HFFc6 (cell line): ENCODE measurements around the gene FRS3. TPM values are rescaled to one million over a fixed set of nuclear protein-coding genes. Genes with fewer than 3 reads are reported as not detected.

Experiments used
- DNase-seq: peaks from one replicate; pipeline ENCODE4 v3.0.0-alpha.2; 2018
- H3K27ac Mint-ChIP-seq: 2 replicates; pipeline ENCODE4 v1.8.0; 2020; ENCODE audit warnings: mild to moderate bottlenecking, mixed read lengths
- H3K27me3 Mint-ChIP-seq: 2 replicates; pipeline ENCODE4 v1.8.0; 2021; ENCODE audit warnings: mild to moderate bottlenecking, moderate library complexity, mixed read lengths; ENCODE audit not compliant: insufficient read depth
- H3K36me3 Mint-ChIP-seq: 2 replicates; pipeline ENCODE4 v1.8.0; 2021; ENCODE audit warnings: low read depth, mixed read lengths
- H3K4me1 Mint-ChIP-seq: 2 replicates; pipeline ENCODE4 v1.8.0; 2020; ENCODE audit warnings: low read depth, mixed read lengths
- H3K4me3 Mint-ChIP-seq: 2 replicates; pipeline ENCODE4 v1.8.0; 2020; ENCODE audit warnings: mild to moderate bottlenecking, moderate library complexity, mixed read lengths
- H3K9me3 Mint-ChIP-seq: 2 replicates; pipeline ENCODE4 v1.8.0; 2020; ENCODE audit warnings: mild to moderate bottlenecking, mixed read lengths
- total RNA-seq, 6 experiments: library from RNA; stranded (reverse); fragmentation: NEBNext Ultra II Directional; extraction: Animal tissue kit (Norgen Biotek cat#: 25700); gene quantifications; 2 replicates in 1 of 6; 3 replicates in 5 of 6; pipeline ENCODE4 v1.2.3, GENCODE V29; 2021
- TF ChIP-seq, protein P1 (sequence below): fragments of 200-600 bp; sonication (generic); IDR thresholded peaks from 2 replicates; pipeline ENCODE4 v1.5.0; 2021; ENCODE audit warnings: antibody characterized with exemption, mild to moderate bottlenecking

Gene FRS3
- total RNA-seq, 6 experiments from 2014 or later, result 2.5 to 3.4 (median 2.9) TPM

DNA sequence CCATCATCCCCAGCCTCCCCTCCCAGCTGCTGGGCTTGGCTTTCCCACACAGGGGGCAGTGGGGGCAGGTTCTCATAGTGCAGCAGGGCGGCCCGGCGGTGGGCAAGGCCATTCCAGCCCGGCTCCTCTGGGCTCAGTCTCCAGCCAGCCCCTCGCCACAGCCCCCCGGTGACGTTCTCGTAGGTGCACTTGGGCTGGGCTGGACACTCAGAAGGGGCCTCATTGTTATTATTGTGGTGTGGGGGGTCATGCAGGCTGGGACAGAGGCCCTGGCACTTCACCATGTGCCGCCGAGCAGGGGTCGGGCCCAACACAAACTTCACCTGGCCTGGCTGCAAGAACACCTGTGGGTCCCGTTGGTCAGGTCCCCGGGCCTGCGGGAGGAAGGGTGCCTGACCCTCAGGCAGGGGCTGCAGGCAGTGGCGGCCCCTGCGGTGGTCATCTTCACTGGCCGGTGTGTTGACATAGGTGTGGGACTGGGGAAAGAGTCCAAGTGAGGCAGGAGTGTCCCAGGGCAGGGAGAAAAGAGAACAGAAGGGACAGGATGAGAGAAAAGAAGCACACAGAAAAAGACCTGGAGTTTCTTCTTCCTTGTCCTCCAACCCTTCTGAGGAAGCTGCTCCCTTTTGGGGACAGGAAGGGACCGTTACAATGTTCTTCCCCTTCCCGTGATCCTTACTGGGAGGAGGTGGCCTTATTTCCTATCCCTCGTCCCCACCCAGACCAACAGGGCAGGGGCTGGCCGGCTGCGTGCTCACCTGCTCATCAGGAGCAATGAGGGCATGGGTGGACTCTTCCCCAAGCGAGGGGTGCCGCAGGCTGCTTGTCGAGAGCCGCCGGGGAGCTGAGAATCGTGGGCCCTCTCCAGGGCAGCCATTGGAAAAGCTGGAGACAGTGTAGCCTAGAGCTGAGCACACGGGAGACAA is 8.4 kb downstream of the FRS3 start:
- no peak for DNase-seq

GRCh38 chr6:41770381-41771057 is 9.2 kb downstream of the FRS3 start:
- Mint-ChIP-seq H3K4me1 (peaks cover 33% of the 10 kb centered on the region), H3K27ac (no peak overlapping the region), H3K9me3 (no peaks in the 10 kb centered on the region), H3K36me3 (no peaks in the 10 kb centered on the region; the same call in 1 of the 2 replicates), H3K4me3 (no peak overlapping the region), H3K27me3 (peaks cover 1% of the 10 kb centered on the region; the same call in 1 of the 2 replicates)
- TF ChIP-seq, protein P1, sequence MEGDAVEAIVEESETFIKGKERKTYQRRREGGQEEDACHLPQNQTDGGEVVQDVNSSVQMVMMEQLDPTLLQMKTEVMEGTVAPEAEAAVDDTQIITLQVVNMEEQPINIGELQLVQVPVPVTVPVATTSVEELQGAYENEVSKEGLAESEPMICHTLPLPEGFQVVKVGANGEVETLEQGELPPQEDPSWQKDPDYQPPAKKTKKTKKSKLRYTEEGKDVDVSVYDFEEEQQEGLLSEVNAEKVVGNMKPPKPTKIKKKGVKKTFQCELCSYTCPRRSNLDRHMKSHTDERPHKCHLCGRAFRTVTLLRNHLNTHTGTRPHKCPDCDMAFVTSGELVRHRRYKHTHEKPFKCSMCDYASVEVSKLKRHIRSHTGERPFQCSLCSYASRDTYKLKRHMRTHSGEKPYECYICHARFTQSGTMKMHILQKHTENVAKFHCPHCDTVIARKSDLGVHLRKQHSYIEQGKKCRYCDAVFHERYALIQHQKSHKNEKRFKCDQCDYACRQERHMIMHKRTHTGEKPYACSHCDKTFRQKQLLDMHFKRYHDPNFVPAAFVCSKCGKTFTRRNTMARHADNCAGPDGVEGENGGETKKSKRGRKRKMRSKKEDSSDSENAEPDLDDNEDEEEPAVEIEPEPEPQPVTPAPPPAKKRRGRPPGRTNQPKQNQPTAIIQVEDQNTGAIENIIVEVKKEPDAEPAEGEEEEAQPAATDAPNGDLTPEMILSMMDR, result no peak
- DNase-seq, result no peak

More for the DNA sequence above, 8.4 kb downstream of the FRS3 start:
- Mint-ChIP-seq H3K27me3 (peaks cover 1% of the 10 kb centered on the region; the same call in 1 of the 2 replicates), H3K4me3 (no peak overlapping the region), H3K4me1 (peaks cover 27% of the 10 kb centered on the region), H3K27ac (no peak overlapping the region), H3K9me3 (no peaks in the 10 kb centered on the region), H3K36me3 (no peaks in the 10 kb centered on the region; the same call in 1 of the 2 replicates)
- TF ChIP-seq, protein P1, result no peak

DNA sequence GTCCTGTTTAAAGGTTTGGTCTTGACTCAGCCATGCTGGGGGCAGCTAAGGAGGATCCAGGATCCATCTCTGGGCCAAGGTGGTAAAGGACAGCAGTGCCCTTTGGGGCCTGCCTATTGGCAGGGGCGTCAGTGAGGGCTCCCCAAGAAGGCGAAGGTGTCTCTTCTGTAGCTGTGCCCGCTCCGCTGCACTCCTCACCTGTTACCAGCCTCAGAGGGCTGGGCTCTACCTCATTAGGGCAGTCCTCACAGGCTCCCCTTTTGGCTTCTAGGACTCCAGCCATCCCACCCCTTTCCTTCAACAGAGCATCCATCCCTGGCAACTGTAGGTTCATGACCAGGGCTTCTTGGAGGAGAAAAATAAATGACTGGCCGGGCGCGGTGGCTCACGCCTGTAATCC is 10.3 kb downstream of the FRS3 start:
- Mint-ChIP-seq H3K27me3 (peaks cover 1% of the 10 kb centered on the region), H3K36me3 (no peaks in the 10 kb centered on the region; the same call in 1 of the 2 replicates), H3K4me1 (peaks cover 33% of the 10 kb centered on the region), H3K27ac (no peak overlapping the region), H3K9me3 (no peaks in the 10 kb centered on the region), H3K4me3 (no peak overlapping the region)
- TF ChIP-seq, protein P1, result no peak
- no peak for DNase-seq

DNA sequence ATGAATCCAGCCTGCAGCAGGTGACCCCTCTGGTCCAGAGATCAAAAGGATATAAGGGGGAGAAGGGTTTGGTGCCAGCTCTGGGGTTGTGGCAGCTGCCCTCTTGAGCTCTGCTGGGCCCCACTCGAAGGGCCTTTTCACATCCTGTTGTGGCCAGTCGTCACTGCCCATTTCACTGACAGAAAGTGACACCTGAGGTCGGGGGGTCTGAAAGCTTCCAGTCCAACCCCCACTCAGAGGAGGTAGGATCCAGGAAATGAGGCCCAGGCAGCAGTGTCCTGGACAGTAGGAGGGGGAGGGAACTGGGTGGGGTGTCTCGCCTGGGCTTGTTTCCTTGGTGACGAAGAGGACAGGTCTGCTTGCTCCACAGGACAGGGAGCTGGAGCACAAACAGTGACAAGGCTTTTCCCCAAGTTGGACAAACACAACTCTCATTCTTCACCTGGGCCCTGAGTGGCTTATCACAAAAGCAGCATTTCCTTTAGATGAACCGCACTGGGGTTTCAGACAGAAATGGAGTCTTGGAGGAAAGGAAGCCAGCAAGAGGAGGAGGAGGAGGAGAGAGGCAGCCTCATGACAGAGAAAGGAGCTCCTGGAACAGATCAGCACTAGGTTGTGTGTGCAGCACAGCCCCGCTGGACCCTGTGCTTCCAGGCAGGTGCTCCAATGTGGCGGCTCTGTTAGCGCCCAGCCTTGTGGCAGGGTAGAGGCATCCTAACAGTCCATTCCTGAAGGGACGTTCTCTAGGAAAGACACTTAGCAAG is 11.0 kb downstream of the FRS3 start:
- no peak for DNase-seq
- Mint-ChIP-seq H3K36me3 (no peaks in the 10 kb centered on the region; the same call in 1 of the 2 replicates), H3K9me3 (no peaks in the 10 kb centered on the region), H3K27me3 (peaks cover 1% of the 10 kb centered on the region), H3K27ac (peak overlapping the region; percentile 53), H3K4me3 (no peak overlapping the region), H3K4me1 (peaks cover 33% of the 10 kb centered on the region)
- TF ChIP-seq, protein P1, result no peak
